Body of pancreas (tissue), 4 donors: ENCODE results near the gene COL4A4.

ENCODE experiments used
- CTCF ChIP-seq, 7 experiments: fragments of 450-650 bp in 4 of 7; fragments of 200-600 bp in 3 of 7; sonication (generic) in 3 of 7; IDR thresholded peaks; one replicate each; pipeline ENCODE4 v1.5.1; 2016 to 2019; ENCODE audit warnings: antibody characterized with exemption in 7 of 7
- POLR2A ChIP-seq, 3 donors: fragments of 450-650 bp; IDR thresholded peaks; one replicate each; pipeline ENCODE4 v1.6.1; 2016; ENCODE audit warnings: antibody characterized with exemption in 3 of 3, mild to moderate bottlenecking in 2 of 3

- TF ChIP-seq CTCF (IDR thresholded peaks at IDR 0.05), result no peak
- TF ChIP-seq POLR2A (IDR thresholded peaks at IDR 0.05), result no peak
Observed at GRCh38 chr2:226985583-226985946, 178.4 kb downstream of the COL4A4 start.
